A549 (cell line): ENCODE data around the gene ZNF367.

Experiments
- CTCF ChIP-seq: fragments of >200 bp; sonication (Bioruptor Twin); formaldehyde crosslinking; IDR thresholded peaks from 3 replicates; pipeline ENCODE4 v1.5.1; 2016
- EHMT2 ChIP-seq: fragments of 200-600 bp; sonication (generic); IDR thresholded peaks from 2 replicates; pipeline ENCODE4 v1.6.1; 2016; ENCODE audit warnings: antibody characterized with exemption, low read depth, mild to moderate bottlenecking, moderate library complexity
- ELK1 ChIP-seq: fragments of 150-350 bp; IDR thresholded peaks from 2 replicates; pipeline ENCODE4 v1.6.1; 2014; ENCODE audit warnings: low read depth, mild to moderate bottlenecking, low read length
- EP300 ChIP-seq, 2 experiments: fragments of >200 bp; sonication (Bioruptor Twin); formaldehyde crosslinking; IDR thresholded peaks; 2 replicates in 1 of 2; 3 replicates in 1 of 2; pipeline ENCODE4 v1.6.1; 2016 to 2017
- FOXS1 ChIP-seq: fragments of 250-450 bp; sonication (Bioruptor Pico); IDR thresholded peaks from 2 replicates; pipeline ENCODE4 v1.5.0; 2020; ENCODE audit warnings: mild to moderate bottlenecking, moderate library complexity
- HDAC2 ChIP-seq: fragments of 200-600 bp; sonication (generic); IDR thresholded peaks from 2 replicates; pipeline ENCODE4 v1.6.1; 2016
- HOXB5 ChIP-seq: fragments of 250-450 bp; sonication (Bioruptor Pico); IDR thresholded peaks from 2 replicates; pipeline ENCODE4 v1.5.0; 2020; ENCODE audit warnings: mild to moderate bottlenecking, moderate library complexity
- JUNB ChIP-seq: fragments of >200 bp; sonication (Bioruptor Twin); formaldehyde crosslinking; IDR thresholded peaks from 2 replicates; pipeline ENCODE4 v1.6.1; 2016
- MAX ChIP-seq: IDR thresholded peaks from 2 replicates; pipeline ENCODE4 v1.6.1; 2012
- PBX3 ChIP-seq: IDR thresholded peaks from 2 replicates; pipeline ENCODE4 v1.6.1; 2012
- RAD21 ChIP-seq, 2 experiments: fragments of >200 bp in 1 of 2; sonication (Bioruptor Twin) in 1 of 2; formaldehyde crosslinking in 1 of 2; IDR thresholded peaks in 1 of 2; conservative IDR thresholded peaks in 1 of 2; 2 replicates in 1 of 2; 3 replicates in 1 of 2; pipeline ENCODE4 v1.6.1; 2012 to 2018; ENCODE audit warnings: inconsistent platforms in 1 of 2
- RFX5 ChIP-seq: fragments of 450-650 bp; IDR thresholded peaks from 2 replicates; pipeline ENCODE4 v1.7.1; 2014; ENCODE audit warnings: antibody characterized with exemption, mild to moderate bottlenecking, moderate library complexity
- SMC3 ChIP-seq: fragments of >200 bp; sonication (Bioruptor Twin); formaldehyde crosslinking; IDR thresholded peaks from 3 replicates; pipeline ENCODE4 v1.6.1; 2018; ENCODE audit warnings: inconsistent platforms

GRCh38 chr9:96418083-96418919, at the start of gene ZNF367:
- TF ChIP-seq RFX5 (0 out of 2 replicates have a peak, but pooled peaks have one; percentile 30), PBX3 (peak; percentile 93), SMC3 (peak; percentile 10; the same call in 1 of the 3 replicates), CTCF (no peak), RAD21 (conservative IDR thresholded peaks at IDR 0.05 in 1 of 2, IDR thresholded peaks at IDR 0.05 in 1 of 2) (no peak), MAX (peak; percentile 49; the same call in 1 of the 2 replicates), EP300 (IDR thresholded peaks at IDR 0.05) (no peak), HOXB5 (no peak), JUNB (no peak), ELK1 (no peak), FOXS1 (CRISPR knock-in tag) (no peak), HDAC2 (no peak), EHMT2 (no peak)
